D721Med (cell line): ENCODE measurements around the gene TSPAN7.

ENCODE experiments used
- DNase-seq: peaks from one replicate; pipeline ENCODE4 v3.0.0; 2011; ENCODE audit warnings: low spot score; ENCODE audit not compliant: insufficient read length
- FAIRE-seq: peaks from 2 replicates; lab custom pipeline; 2011; peaks lifted over from hg19 to GRCh38; lab: Jason Lieb, UNC
- CTCF ChIP-seq: IDR thresholded peaks from 2 replicates; pipeline ENCODE4 v1.5.1; 2012; ENCODE audit warnings: mild to moderate bottlenecking, control low read depth; ENCODE audit not compliant: insufficient read depth; ENCODE audit errors: missing control alignments

The TSPAN7 gene

DNA sequence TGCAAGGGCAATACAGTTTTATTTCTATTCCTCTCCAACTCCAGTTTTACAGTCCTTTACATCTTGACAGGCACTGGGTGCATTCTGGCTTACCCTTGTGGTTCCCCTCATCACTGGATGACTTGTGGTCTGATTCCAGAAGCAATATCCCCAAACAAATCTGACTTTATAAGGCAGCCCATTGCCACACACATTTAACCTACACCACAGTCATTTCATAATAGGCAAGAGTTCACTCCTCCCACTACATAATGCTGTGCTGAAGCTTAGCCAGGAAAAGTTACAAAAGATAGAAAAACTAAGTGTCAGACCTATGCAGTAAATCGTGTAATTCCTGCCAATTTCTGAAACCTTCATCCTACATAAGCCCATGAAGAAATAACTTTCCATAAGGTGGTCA lies 157.0 kb downstream of the TSPAN7 start:
- TF ChIP-seq CTCF, result no peak
- no peak for DNase-seq
- FAIRE-seq, result no peak

GRCh38 chrX:38726612-38727011 lies 165.3 kb downstream of the TSPAN7 start:
- FAIRE-seq, result no peak
- no peak for DNase-seq
- TF ChIP-seq CTCF, result no peak

GRCh38 chrX:38727668-38728067 lies 166.3 kb downstream of the TSPAN7 start:
- DNase-seq (no peak), FAIRE-seq (no peak)
- no peak for TF ChIP-seq CTCF

GRCh38 chrX:38732866-38733265 lies 171.5 kb downstream of the TSPAN7 start:
- DNase-seq (no peak), FAIRE-seq (no peak)
- no peak for TF ChIP-seq CTCF
